HUDEP-2 (cell line): ENCODE results near the gene GGA2.
"Not testable (repeated sequence)": the region's sequence is repeated elsewhere in the genome, so short reads cannot be mapped to it uniquely, and the experiment has no call there.

Experiments used
- DNase-seq, 76 experiments: peaks; one replicate each; lab custom pipeline; 2025; ENCODE audit not compliant: unreplicated experiment in 76 of 76; lab: John Stamatoyannopoulos, UW

The GGA2 gene

GRCh38 chr16:23480257-23480656, 30.0 kb downstream of the GGA2 start:
- no peak for DNase-seq

- no peak for DNase-seq
Measured at GRCh38 chr16:23479138-23479537, 31.2 kb downstream of the GGA2 start.

GRCh38 chr16:23478566-23478965, 31.7 kb downstream of the GGA2 start:
- DNase-seq, result no peak

GRCh38 chr16:23476289-23476688, 34.0 kb downstream of the GGA2 start:
- DNase-seq, result no peak

- no peak for DNase-seq
Measured at GRCh38 chr16:23469814-23470213, 40.5 kb downstream of the GGA2 start.

- no peak for DNase-seq
Measured at GRCh38 chr16:23466162-23466885, 44.0 kb downstream of the GGA2 start.

- DNase-seq, result no peak
Measured at GRCh38 chr16:23465179-23465578, 45.1 kb downstream of the GGA2 start.

- no peak for DNase-seq
Measured at GRCh38 chr16:23464196-23464595, 46.1 kb downstream of the GGA2 start.

GRCh38 chr16:23462994-23463393, 47.3 kb downstream of the GGA2 start:
- DNase-seq, result not testable (repeated sequence)

- no peak for DNase-seq
Measured at GRCh38 chr16:23453338-23454052, 56.8 kb downstream of the GGA2 start.

- peak in 74 of 76 experiments; percentile 24 to 88 (median 74) for DNase-seq
Measured at GRCh38 chr16:23452572-23453337, 57.5 kb downstream of the GGA2 start, which contains the start of gene COG7. TSS of gene COG7 (minus strand) at chr16:23453189. CDS start at chr16:23452994, 195 bp downstream.

GRCh38 chr16:23452221-23452571, 58.1 kb downstream of the GGA2 start:
- peak in 8 of 76 experiments; percentile 12 to 47 (median 28) for DNase-seq

GRCh38 chr16:23448392-23448791, 61.9 kb downstream of the GGA2 start:
- no peak for DNase-seq

GRCh38 chr16:23437542-23437941, 72.8 kb downstream of the GGA2 start:
- not testable (repeated sequence) for DNase-seq

GRCh38 chr16:23436951-23437350, 73.3 kb downstream of the GGA2 start:
- peak in 65 of 76 experiments; percentile 11 to 81 (median 46) for DNase-seq

GRCh38 chr16:23435500-23435899, 74.8 kb downstream of the GGA2 start:
- peak in 69 of 76 experiments; percentile 4 to 78 (median 52) for DNase-seq

GRCh38 chr16:23434380-23434779, 75.9 kb downstream of the GGA2 start:
- DNase-seq, result peak in 41 of 76 experiments; percentile 2 to 76 (median 46)

- no peak for DNase-seq
Measured at GRCh38 chr16:23433261-23433920, 76.9 kb downstream of the GGA2 start.

GRCh38 chr16:23432176-23433128, 77.8 kb downstream of the GGA2 start:
- peak in 2 of 76 experiments; percentile 3 to 8 for DNase-seq

GRCh38 chr16:23428351-23428750, 81.9 kb downstream of the GGA2 start:
- no peak for DNase-seq
